DND-41 (cell line): ENCODE measurements around the gene HIGD1A.

Experiments used
- ATAC-seq: fragments of 200-7000 bp; cut with Tn5 transposase; 3 replicates; pipeline ENCODE4 v1.9.1; 2021; ENCODE audit warnings: low read depth; ENCODE audit not compliant: insufficient read depth
- DNase-seq: peaks from one replicate; pipeline ENCODE4 v3.0.0-alpha.2; 2020
- H2AFZ ChIP-seq: 2 replicates; pipeline ENCODE4 v1.6.0; 2012; ENCODE audit warnings: low read depth, low read length
- H3K27ac ChIP-seq: 2 replicates; pipeline ENCODE4 v1.5.1; 2012; ENCODE audit warnings: low read length, inconsistent platforms
- H3K27me3 ChIP-seq: fragments of 200-600 bp; sonication (generic); 2 replicates; pipeline ENCODE4 v1.6.0; 2012; ENCODE audit warnings: low read length, mild to moderate bottlenecking, inconsistent platforms; ENCODE audit not compliant: insufficient read depth, poor library complexity
- H3K36me3 ChIP-seq: 2 replicates; pipeline ENCODE4 v1.5.1; 2012; ENCODE audit warnings: low read length, inconsistent platforms; ENCODE audit not compliant: insufficient read depth
- H3K4me1 ChIP-seq: 2 replicates; pipeline ENCODE4 v1.5.1; 2012; ENCODE audit warnings: mild to moderate bottlenecking, low read length; ENCODE audit not compliant: insufficient read depth
- H3K4me2 ChIP-seq: 2 replicates; pipeline ENCODE4 v1.6.0; 2012; ENCODE audit warnings: mild to moderate bottlenecking, moderate library complexity, low read length, inconsistent platforms; ENCODE audit not compliant: insufficient read depth
- H3K4me3 ChIP-seq, 2 experiments: fragments of 200-600 bp in 1 of 2; shearing (Covaris generic) in 1 of 2; 2 replicates each; pipeline ENCODE4 v1.5.1; 2012 to 2016; ENCODE audit warnings: inconsistent platforms in 2 of 2, low read length in 2 of 2, mild to moderate bottlenecking in 2 of 2, low read depth in 1 of 2, moderate library complexity in 1 of 2
- H3K79me2 ChIP-seq: 2 replicates; pipeline ENCODE4 v1.6.0; 2012; ENCODE audit warnings: low read length, inconsistent platforms; ENCODE audit not compliant: insufficient read depth
- H3K9ac ChIP-seq: 2 replicates; pipeline ENCODE4 v1.6.0; 2012; ENCODE audit warnings: low read depth, mild to moderate bottlenecking, inconsistent platforms, low read length, moderate library complexity
- H3K9me3 ChIP-seq: 2 replicates; pipeline ENCODE4 v1.5.1; 2012; ENCODE audit warnings: low read length, moderate library complexity, mild to moderate bottlenecking, inconsistent platforms; ENCODE audit not compliant: insufficient read depth, severe bottlenecking
- H4K20me1 ChIP-seq: 2 replicates; pipeline ENCODE4 v1.6.0; 2012; ENCODE audit warnings: low read length; ENCODE audit not compliant: insufficient read depth
- CTCF ChIP-seq: IDR thresholded peaks from 2 replicates; pipeline ENCODE4 v1.5.1; 2012; ENCODE audit warnings: borderline replicate concordance, low read length, moderate library complexity, mild to moderate bottlenecking; ENCODE audit not compliant: poor library complexity, severe bottlenecking; ENCODE audit errors: extremely low read depth
- EZH2 ChIP-seq: IDR thresholded peaks from 3 replicates; pipeline ENCODE4 v1.6.1; 2012; ENCODE audit warnings: borderline replicate concordance, low read depth, mild to moderate bottlenecking, moderate library complexity, low read length, inconsistent platforms; ENCODE audit not compliant: severe bottlenecking

Gene HIGD1A

GRCh38 chr3:42786631-42787030 is 17.7 kb downstream of the HIGD1A start:
- TF ChIP-seq CTCF (no peak), EZH2 (no peak)
- Histone ChIP-seq H3K4me3 (no peak overlapping the region), H3K4me2 (no peak overlapping the region), H4K20me1 (no peaks in the 10 kb centered on the region; the same call in 1 of the 2 replicates), H3K4me1 (no peaks in the 10 kb centered on the region), H3K9ac (no peak overlapping the region), H3K27ac (no peak overlapping the region), H2AFZ (no peak overlapping the region), H3K9me3 (no peaks in the 10 kb centered on the region), H3K79me2 (peaks cover 20% of the 10 kb centered on the region), H3K27me3 (no peaks in the 10 kb centered on the region), H3K36me3 (peaks cover 51% of the 10 kb centered on the region; the same call in 1 of the 2 replicates)
- ATAC-seq (no peak), DNase-seq (no peak)

GRCh38 chr3:42786212-42786611 is 18.1 kb downstream of the HIGD1A start:
- H3K9ac ChIP-seq = no peak overlapping the region
- H3K27me3 ChIP-seq = no peaks in the 10 kb centered on the region
- DNase-seq = no peak
- ATAC-seq = no peak
- H3K36me3 ChIP-seq = peaks cover 46% of the 10 kb centered on the region; the same call in 1 of the 2 replicates
- TF ChIP-seq EZH2 (no peak), CTCF (no peak)
- peaks cover 16% of the 10 kb centered on the region for H3K79me2 ChIP-seq
- no peak overlapping the region for H3K27ac ChIP-seq
- H3K4me2 ChIP-seq = no peak overlapping the region
- H3K4me1 ChIP-seq = no peaks in the 10 kb centered on the region
- H2AFZ ChIP-seq = no peak overlapping the region
- H4K20me1 ChIP-seq = no peaks in the 10 kb centered on the region; the same call in 1 of the 2 replicates
- no peak overlapping the region for H3K4me3 ChIP-seq
- no peaks in the 10 kb centered on the region for H3K9me3 ChIP-seq

- Histone ChIP-seq H3K9me3 (no peaks in the 10 kb centered on the region), H3K27me3 (no peaks in the 10 kb centered on the region), H3K4me3 (no peak overlapping the region), H3K9ac (no peak overlapping the region), H3K4me1 (no peaks in the 10 kb centered on the region), H3K27ac (no peak overlapping the region), H3K36me3 (peaks cover 41% of the 10 kb centered on the region; the same call in 1 of the 2 replicates), H2AFZ (no peak overlapping the region), H4K20me1 (peaks cover 5% of the 10 kb centered on the region), H3K4me2 (no peak overlapping the region), H3K79me2 (no peaks in the 10 kb centered on the region)
- ATAC-seq (peak; percentile 96), DNase-seq (peak; percentile 29)
- TF ChIP-seq EZH2 (no peak), CTCF (peak; percentile 83)
Observed at GRCh38 chr3:42780892-42781700, 23.2 kb downstream of the HIGD1A start.
